Neural cell (in vitro differentiated cells): ENCODE measurements around the gene NDE1.

Experiments
- CTCF ChIP-seq: fragments of 450-650 bp; IDR thresholded peaks from 2 replicates; pipeline ENCODE4 v1.5.1; 2014; ENCODE audit warnings: antibody characterized with exemption, mild to moderate bottlenecking, moderate library complexity; ENCODE audit not compliant: poor library complexity, severe bottlenecking
- EP300 ChIP-seq: fragments of 450-650 bp; conservative IDR thresholded peaks from 2 replicates; pipeline ENCODE4 v1.6.1; 2014; ENCODE audit warnings: antibody characterized with exemption, mild to moderate bottlenecking, moderate library complexity; ENCODE audit not compliant: poor library complexity, severe bottlenecking
- EZH2 ChIP-seq: fragments of 200-600, 300-800 bp; shearing (Covaris generic), sonication (generic); IDR thresholded peaks from 2 replicates; pipeline ENCODE4 v1.6.1; 2014; ENCODE audit warnings: antibody characterized with exemption, low read length, borderline replicate concordance, mild to moderate bottlenecking; ENCODE audit not compliant: insufficient read depth, poor library complexity, severe bottlenecking
- MXI1 ChIP-seq: fragments of 450-650 bp; conservative IDR thresholded peaks from 2 replicates; pipeline ENCODE4 v1.6.1; 2014; ENCODE audit warnings: antibody characterized with exemption, mild to moderate bottlenecking; ENCODE audit not compliant: poor library complexity, severe bottlenecking
- POLR2AphosphoS5 ChIP-seq: IDR thresholded peaks from 2 replicates; pipeline ENCODE4 v1.6.1; 2012
- RAD21 ChIP-seq: fragments of 450-650 bp; conservative IDR thresholded peaks from 2 replicates; pipeline ENCODE4 v1.6.1; 2014; ENCODE audit warnings: antibody characterized with exemption, mild to moderate bottlenecking, moderate library complexity
- SMC3 ChIP-seq: fragments of 450-650 bp; conservative IDR thresholded peaks from 2 replicates; pipeline ENCODE4 v1.6.1; 2014; ENCODE audit warnings: antibody characterized with exemption, mild to moderate bottlenecking, moderate library complexity; ENCODE audit not compliant: poor library complexity
- TAF1 ChIP-seq: IDR thresholded peaks from 2 replicates; pipeline ENCODE4 v1.6.1; 2012; ENCODE audit warnings: low read depth

- TF ChIP-seq CTCF (no peak), EZH2 (no peak), TAF1 (no peak), EP300 (no peak), POLR2AphosphoS5 (no peak), MXI1 (no peak), RAD21 (no peak), SMC3 (no peak)
Measured at GRCh38 chr16:15690296-15690695, 40.3 kb downstream of the NDE1 start.
